GM12874 (cell line): ENCODE data around the gene C12orf75.

Experiments
- CTCF ChIP-seq: IDR thresholded peaks from 2 replicates; pipeline ENCODE4 v1.5.1; 2011; ENCODE audit warnings: low read depth, mild to moderate bottlenecking, control low read depth, low read length, moderate library complexity; ENCODE audit not compliant: insufficient read depth

Gene C12orf75

GRCh38 chr12:105352052-105352451 is 21.6 kb downstream of the C12orf75 start:
- TF ChIP-seq CTCF: no peak

- TF ChIP-seq CTCF: no peak
Measured at GRCh38 chr12:105352940-105353635, 22.6 kb downstream of the C12orf75 start.

- no peak for TF ChIP-seq CTCF
Measured at GRCh38 chr12:105355752-105356151, 25.3 kb downstream of the C12orf75 start.

GRCh38 chr12:105357162-105357691 is 26.7 kb downstream of the C12orf75 start:
- TF ChIP-seq CTCF: no peak

- no peak for TF ChIP-seq CTCF
Measured at GRCh38 chr12:105358789-105359188, 28.3 kb downstream of the C12orf75 start.

GRCh38 chr12:105359856-105360255 is 29.4 kb downstream of the C12orf75 start:
- TF ChIP-seq CTCF: no peak

GRCh38 chr12:105363890-105364289 is 33.4 kb downstream of the C12orf75 start:
- TF ChIP-seq CTCF: no peak
